CD4-positive, alpha-beta T cell treated with Interleukin-6 at 100 ng/mL for 8 hours (primary cell): Measurements from ENCODE around the gene TANGO6.
A peak's percentile ranks its signal among the peaks of the same experiment; 100 is the strongest.
"Not testable (repeated sequence)": the region's sequence is repeated elsewhere in the genome, so short reads cannot be mapped to it uniquely, and the experiment has no call there.

ENCODE experiments used
- DNase-seq: peaks from one replicate; pipeline ENCODE4 v3.0.0-alpha.2; 2020; ENCODE audit warnings: mixed read lengths, low spot score

Gene TANGO6

GRCh38 chr16:68843482-68844210 is at the start of gene TANGO6:
TANGO6 (plus strand) TSS chr16:68843531; CDS start chr16:68843618, 87 bp downstream.
- peak; percentile 89 for DNase-seq

- DNase-seq = no peak
Observed at GRCh38 chr16:68798398-68798797, 44.9 kb upstream of the TANGO6 start.

GRCh38 chr16:68800257-68800875 is 43.0 kb upstream of the TANGO6 start:
- no peak for DNase-seq

GRCh38 chr16:68802190-68802589 is 41.1 kb upstream of the TANGO6 start:
- no peak for DNase-seq

- no peak for DNase-seq
Observed at GRCh38 chr16:68806422-68806821, 36.9 kb upstream of the TANGO6 start.

- DNase-seq = no peak
Observed at GRCh38 chr16:68806981-68807380, 36.4 kb upstream of the TANGO6 start.

- DNase-seq = no peak
Observed at GRCh38 chr16:68814516-68814915, 28.8 kb upstream of the TANGO6 start.

GRCh38 chr16:68823401-68824135 is 19.8 kb upstream of the TANGO6 start:
- no peak for DNase-seq

- no peak for DNase-seq
Observed at GRCh38 chr16:68825427-68825826, 17.9 kb upstream of the TANGO6 start.

- DNase-seq = no peak
Observed at GRCh38 chr16:68826652-68827051, 16.7 kb upstream of the TANGO6 start.

GRCh38 chr16:68833251-68833650 is 10.1 kb upstream of the TANGO6 start:
- DNase-seq = no peak

GRCh38 chr16:68834550-68834949 is 8.8 kb upstream of the TANGO6 start:
- DNase-seq = no peak

GRCh38 chr16:68835970-68836369 is 7.4 kb upstream of the TANGO6 start:
- no peak for DNase-seq

- no peak for DNase-seq
Observed at GRCh38 chr16:68839831-68840230, 3.5 kb upstream of the TANGO6 start.

GRCh38 chr16:68842964-68843481 is 308 bp upstream of the TANGO6 start:
- DNase-seq = not testable (repeated sequence)

GRCh38 chr16:68844211-68844564 is 857 bp downstream of the TANGO6 start:
- no peak for DNase-seq

- DNase-seq = no peak
Observed at GRCh38 chr16:68848786-68849185, 5.5 kb downstream of the TANGO6 start.

GRCh38 chr16:68850481-68850880 is 7.2 kb downstream of the TANGO6 start:
- DNase-seq = no peak

GRCh38 chr16:68851601-68852000 is 8.3 kb downstream of the TANGO6 start:
- no peak for DNase-seq

- DNase-seq = no peak
Observed at GRCh38 chr16:68857479-68857878, 14.1 kb downstream of the TANGO6 start.

- DNase-seq = no peak
Observed at GRCh38 chr16:68859828-68860227, 16.5 kb downstream of the TANGO6 start.

GRCh38 chr16:68860978-68861892 is 17.9 kb downstream of the TANGO6 start:
- DNase-seq = no peak
